Fibroblast of mammary gland (primary cell): ENCODE results near the gene HNRNPC.
"Not testable (repeated sequence)": the region's sequence is repeated elsewhere in the genome, so short reads cannot be mapped to it uniquely, and the experiment has no call there.

ENCODE experiments used
- DNase-seq: peaks from one replicate; pipeline ENCODE4 v3.0.0-alpha.2; 2010; ENCODE audit warnings: low read depth
- H3K4me3 ChIP-seq: 2 replicates; pipeline ENCODE4 v1.5.1; 2011; ENCODE audit warnings: low read depth, mild to moderate bottlenecking, low read length, moderate library complexity; ENCODE audit not compliant: control insufficient read depth
- TF ChIP-seq, protein P1 (sequence below): conservative IDR thresholded peaks from 2 replicates; pipeline ENCODE4 v1.5.1; 2011; ENCODE audit warnings: low read depth, low read length, inconsistent platforms; ENCODE audit not compliant: control insufficient read depth, insufficient read depth

Gene HNRNPC

DNA sequence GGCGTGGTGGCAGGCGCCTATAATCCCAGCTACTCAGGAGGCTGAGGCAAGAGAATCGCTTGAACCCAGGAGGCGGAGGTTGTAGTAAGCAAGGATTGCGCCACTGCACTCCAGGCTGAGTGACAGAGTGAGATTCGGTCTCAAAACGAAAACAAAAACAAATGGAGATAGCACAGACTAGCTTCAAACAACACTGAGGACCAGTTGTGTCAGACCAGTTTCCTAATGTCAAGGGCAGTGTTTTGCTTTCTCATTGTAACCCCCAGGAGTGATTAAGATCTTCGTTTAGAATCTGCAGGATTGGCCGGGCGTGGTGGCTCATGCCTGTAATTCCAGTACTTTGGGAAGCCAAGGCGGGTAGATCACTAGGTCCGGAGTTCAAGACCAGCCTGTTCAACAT, 29.1 kb upstream of the HNRNPC start:
- H3K4me3 ChIP-seq = no peak overlapping the region
- TF ChIP-seq, protein P1, sequence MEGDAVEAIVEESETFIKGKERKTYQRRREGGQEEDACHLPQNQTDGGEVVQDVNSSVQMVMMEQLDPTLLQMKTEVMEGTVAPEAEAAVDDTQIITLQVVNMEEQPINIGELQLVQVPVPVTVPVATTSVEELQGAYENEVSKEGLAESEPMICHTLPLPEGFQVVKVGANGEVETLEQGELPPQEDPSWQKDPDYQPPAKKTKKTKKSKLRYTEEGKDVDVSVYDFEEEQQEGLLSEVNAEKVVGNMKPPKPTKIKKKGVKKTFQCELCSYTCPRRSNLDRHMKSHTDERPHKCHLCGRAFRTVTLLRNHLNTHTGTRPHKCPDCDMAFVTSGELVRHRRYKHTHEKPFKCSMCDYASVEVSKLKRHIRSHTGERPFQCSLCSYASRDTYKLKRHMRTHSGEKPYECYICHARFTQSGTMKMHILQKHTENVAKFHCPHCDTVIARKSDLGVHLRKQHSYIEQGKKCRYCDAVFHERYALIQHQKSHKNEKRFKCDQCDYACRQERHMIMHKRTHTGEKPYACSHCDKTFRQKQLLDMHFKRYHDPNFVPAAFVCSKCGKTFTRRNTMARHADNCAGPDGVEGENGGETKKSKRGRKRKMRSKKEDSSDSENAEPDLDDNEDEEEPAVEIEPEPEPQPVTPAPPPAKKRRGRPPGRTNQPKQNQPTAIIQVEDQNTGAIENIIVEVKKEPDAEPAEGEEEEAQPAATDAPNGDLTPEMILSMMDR = no peak
- DNase-seq = no peak

DNA sequence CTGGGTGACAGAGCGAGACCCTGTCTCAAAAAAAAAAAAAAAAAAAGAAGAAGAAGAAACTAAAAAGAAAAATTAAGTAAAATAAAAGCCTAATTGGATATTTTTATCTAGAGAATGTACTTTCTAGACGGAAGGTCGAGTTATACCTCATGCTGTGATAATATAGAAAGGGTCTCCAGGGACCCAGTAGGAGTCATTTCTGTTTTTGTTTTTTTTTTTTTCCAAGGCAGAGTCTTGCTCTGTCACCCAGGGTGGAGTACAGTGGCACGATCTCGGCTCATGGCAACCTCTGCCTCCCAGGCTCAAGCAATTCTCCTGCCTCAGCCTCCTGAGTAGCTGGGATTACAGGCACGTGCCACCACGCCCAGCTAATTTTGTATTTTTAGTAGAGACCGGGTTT, 24.8 kb upstream of the HNRNPC start:
- H3K4me3 ChIP-seq, DNase-seq: not testable (repeated sequence)

DNA sequence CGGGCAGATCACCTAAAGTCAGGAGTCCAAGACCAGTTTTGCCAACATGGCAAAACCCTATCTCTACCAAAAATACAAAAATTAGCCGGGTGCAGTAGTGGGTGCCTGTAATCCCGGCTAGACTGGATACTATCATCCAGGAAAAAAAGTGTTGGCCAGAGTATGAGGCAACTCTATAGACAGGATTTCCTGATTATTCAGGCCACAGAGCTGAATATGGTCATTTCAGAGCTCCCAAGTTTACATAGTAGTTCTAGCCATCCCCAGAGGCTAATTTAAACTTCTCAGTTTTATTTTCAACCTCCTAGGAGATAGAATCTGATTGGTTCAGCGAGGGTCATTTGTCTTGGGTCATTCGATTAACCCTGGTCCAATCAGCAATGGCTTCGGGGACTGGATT, 17.9 kb upstream of the HNRNPC start:
- H3K4me3 ChIP-seq = no peak overlapping the region
- no peak for DNase-seq
- TF ChIP-seq, protein P1 = no peak

DNA sequence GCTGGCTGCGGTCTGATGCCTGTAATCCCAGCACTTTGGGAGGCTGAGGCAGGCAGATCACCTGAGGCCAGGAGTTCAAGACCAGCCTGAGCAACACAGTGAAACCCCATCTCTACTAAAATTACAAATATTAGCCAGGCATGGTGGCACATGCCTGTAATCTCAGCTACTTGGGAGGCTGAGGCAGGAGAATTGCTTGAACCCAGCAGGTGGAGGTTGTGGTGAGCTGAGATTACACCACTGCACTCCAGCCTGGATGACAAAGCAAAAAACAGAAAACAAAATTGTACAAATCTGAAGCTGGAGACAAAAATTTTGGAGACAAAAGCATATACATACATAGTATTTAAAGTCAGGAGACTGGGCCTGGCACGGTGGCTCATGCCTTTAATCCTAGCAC, 17.3 kb upstream of the HNRNPC start:
- not testable (repeated sequence) for H3K4me3 ChIP-seq, DNase-seq

DNA sequence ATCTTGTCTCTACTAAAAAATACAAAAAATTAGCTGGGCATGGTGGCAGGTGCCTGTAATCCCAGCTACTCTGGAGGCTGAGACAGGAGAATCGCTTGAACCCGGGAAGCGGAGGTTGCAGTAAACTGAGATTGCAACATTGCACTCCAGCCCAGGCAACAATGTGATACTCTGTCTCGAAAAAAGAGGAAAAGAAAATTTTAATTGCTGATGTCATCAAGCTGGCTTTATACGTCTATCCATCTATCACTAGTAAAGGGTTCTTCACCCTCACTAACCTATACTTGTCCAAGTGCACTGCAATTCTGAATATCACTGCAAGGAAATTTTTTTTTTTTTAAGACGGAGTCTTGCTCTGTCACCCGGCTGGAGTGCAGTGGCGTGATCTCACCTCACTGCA, 12.7 kb upstream of the HNRNPC start:
- not testable (repeated sequence) for DNase-seq, H3K4me3 ChIP-seq

DNA sequence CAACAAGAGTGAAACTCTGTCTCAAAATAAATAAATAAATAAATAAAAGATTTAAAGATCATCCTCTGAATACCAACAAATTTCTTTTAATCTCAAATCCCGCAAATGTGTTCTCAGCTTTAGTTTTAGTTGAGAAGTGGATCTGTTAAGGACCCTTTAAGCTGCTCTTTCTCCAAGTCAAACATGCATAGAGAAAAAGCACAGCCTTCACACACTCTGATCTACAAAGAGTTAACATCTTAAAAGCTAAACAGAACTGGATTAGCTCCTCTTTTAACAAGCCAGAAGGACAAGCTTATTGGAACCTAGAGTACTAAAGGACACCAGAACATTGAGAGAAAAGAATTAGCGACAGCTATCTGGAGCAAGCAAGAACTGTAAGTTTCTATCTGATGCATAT, 10.5 kb upstream of the HNRNPC start, which contains the start of gene RPGRIP1:
Gene RPGRIP1, plus strand, starts transcription at position 301 of the 400 bp plus-strand sequence. CDS start 7,894 bp downstream, outside the sequence.
- TF ChIP-seq, protein P1 = no peak
- no peak within 1 kb of the TSS for H3K4me3 ChIP-seq
- no peak for DNase-seq

DNA sequence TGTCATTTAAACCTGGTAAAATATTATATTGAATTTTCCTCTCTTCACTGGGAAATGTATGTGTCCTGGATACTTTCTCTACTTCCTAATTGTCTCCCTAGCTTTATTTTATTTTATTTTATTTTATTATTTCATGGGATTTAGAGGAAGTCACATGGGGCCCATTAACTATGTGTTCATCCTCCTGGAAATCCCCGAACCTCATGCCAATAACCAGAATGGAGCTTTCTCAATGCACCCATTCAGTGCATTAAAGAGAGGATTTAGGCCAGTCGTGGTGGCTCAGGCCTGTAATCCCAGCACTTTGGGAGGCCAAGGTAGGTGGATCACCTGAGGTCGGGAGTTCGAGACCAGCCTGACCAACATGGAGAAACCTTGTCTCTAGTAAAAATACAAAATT, 9.4 kb upstream of the HNRNPC start:
- no peak for DNase-seq
- TF ChIP-seq, protein P1 = no peak
- H3K4me3 ChIP-seq = no peak overlapping the region

DNA sequence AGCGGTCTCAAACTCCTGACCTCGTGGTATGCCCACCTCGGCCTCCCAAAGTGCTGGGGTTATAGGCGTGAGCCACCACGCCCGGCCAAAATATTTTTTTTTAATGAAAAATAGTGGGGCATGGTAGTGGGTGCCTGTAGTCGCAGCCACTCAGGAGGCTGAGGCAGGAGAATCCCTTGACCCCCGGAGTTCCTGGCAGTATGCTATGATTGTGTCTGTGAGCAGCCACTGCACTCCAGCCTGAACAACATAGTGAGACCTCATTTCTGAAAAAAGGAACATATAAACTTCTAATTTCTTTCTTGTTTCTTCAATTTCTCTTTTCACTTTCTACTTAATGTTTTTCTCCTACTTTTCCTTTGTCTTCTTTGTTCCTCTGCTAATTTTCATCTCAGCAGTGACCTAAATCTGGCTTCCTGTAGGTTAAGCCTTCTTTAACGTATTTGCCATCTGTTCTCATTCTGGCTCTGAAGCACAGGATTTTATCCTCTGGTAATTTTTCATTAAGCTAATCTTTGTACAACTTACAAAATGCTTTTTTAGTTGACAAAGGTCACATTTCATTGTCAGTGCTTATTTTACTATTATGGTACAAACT, 6.1 kb upstream of the HNRNPC start:
- no peak overlapping the region for H3K4me3 ChIP-seq
- DNase-seq = no peak
- TF ChIP-seq, protein P1 = no peak

DNA sequence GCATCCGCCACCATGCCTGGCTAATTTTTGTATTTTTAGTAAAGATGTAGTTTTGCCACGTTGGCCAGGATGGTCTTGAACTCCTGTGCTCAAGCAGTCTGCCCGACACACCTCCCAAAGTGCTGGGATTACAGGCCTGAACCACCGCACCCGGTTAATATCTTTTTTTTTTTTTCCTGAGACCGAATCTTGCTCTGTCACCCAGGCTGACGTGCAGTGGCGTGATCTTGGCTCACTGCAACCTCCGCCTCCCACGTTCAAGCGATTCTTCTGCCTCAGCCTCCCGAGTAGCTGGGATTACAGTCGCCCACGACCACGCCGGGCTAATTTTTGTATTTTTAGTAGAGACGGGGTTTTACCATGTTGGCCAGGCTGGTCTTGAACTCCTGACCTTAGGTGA, 3.4 kb upstream of the HNRNPC start:
- DNase-seq, H3K4me3 ChIP-seq: not testable (repeated sequence)
